NCI-H345 (cell line): ENCODE results near the gene GH2.
"Not testable (repeated sequence)": the region's sequence is repeated elsewhere in the genome, so short reads cannot be mapped to it uniquely, and the experiment has no call there.

Source experiments
- DNase-seq: peaks from one replicate; lab custom pipeline; 2025; lab: John Stamatoyannopoulos, UW

Gene GH2

DNA sequence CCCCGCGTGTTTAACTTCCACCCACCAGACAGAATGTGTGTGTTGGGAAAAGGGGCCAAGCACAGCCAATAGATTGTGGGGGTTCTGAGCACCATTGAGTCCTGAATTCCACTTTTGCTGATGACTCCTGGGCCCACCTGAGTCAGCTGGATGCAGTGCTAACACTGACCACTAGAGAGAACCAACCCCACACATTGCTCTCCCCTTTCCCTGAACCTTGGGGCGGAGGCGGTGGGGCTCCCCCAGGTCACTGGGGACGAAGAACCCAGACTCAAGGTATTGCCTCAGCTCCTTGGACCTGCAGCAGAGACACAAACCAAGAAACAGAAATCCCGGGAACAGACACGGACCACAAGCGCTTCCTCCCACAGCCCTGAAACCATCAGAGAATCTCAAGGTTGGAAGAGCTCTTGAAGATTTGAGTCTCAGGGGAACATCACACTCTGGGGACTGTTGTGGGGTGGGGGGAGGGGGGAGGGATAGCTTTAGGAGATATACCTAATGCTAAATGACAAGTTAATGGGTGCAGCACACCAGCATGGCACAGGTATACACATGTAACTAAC is 7.6 kb downstream of the GH2 start:
- DNase-seq = not testable (repeated sequence)

- DNase-seq = not testable (repeated sequence)
Observed at GRCh38 chr17:63873577-63873976, 8.2 kb downstream of the GH2 start, which contains the start of gene CSH2. Gene CSH2, minus strand, starts transcription at chr17:63873677. Its CDS starts 63 bp downstream, at chr17:63873614.

GRCh38 chr17:63871646-63872365 is 9.9 kb downstream of the GH2 start:
- not testable (repeated sequence) for DNase-seq

- not testable (repeated sequence) for DNase-seq
Observed at GRCh38 chr17:63870292-63870665, 11.5 kb downstream of the GH2 start.

GRCh38 chr17:63869491-63870291 is 12.1 kb downstream of the GH2 start:
- not testable (repeated sequence) for DNase-seq

DNA sequence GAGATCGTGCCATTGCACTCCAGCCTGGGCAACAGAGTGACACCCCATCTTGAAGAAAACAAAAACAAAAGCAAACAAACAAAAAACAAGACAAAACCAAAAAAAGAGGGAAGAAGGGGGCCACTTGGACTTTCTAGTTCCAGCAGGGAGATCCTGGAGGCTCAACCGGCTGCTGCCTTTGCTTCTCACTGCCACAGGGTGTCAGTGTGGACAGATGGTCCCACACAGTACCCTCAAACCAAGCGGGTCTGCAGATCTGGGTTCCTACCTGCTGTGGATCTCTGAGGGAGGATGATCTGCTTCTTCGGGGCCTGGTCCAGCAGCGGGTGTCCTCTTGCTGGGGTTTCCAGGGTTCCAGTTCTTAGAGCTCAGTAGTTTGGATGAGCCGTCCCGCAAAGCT is 15.1 kb downstream of the GH2 start:
- DNase-seq = not testable (repeated sequence)

DNA sequence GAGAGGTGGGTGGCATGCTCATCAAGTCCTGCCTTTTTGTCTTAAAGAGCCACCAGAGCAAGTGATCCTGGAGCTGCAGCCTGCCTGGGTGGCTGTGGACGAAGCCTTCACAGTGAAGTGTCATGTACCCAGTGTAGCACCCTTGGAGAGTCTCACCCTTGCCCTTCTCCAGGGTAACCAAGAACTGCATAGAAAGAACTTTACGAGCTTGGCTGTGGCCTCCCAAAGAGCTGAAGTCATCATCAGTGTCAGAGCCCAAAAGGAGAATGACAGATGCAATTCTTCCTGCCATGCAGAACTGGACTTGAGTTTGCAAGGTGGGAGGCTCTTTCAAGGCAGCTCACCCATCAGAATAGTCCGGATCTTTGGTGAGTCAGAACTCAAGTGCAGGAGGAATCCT is 22.5 kb downstream of the GH2 start:
- DNase-seq = no peak

DNA sequence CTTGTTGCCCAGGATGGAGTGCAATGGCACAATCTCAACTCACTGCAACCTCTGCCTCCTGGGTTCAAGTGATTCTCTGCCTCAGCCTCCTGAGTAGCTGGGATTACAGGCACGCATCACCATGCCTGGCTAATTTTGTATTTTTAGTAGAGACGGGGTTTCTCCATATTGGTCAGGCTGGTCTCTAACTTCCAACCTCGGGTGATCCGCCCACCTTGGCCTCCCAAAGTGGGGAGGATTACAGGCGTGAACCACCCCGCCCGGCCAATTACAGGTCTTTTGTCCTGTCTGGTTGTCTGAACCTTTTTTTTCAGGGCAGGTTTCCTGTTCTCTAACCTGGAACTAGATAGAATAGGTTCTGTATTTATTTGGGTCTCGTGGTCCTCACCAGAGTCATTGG is 25.3 kb downstream of the GH2 start:
- not testable (repeated sequence) for DNase-seq

DNA sequence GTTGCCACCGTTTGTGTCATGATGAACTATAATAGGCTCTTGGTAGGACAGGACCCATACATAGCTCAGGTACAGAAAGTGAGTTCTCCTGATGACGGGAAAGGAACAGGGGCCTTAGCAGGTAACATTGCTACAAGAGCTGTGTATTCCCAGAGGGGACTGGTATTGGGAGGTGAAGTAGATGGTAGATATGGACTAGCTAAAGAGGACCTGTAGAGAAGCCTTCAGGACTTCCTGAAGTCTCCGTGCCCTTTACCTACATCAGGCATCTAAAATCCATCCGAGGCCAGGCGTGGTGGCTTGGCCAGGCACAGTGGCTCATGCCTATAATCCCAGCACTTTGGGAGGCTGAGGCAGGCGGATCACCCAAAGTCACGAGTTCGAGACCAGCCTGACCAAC is 26.6 kb downstream of the GH2 start:
- DNase-seq = no peak

GRCh38 chr17:63854709-63855108 is 27.0 kb downstream of the GH2 start:
- no peak for DNase-seq

- no peak for DNase-seq
Observed at GRCh38 chr17:63853260-63853659, 28.5 kb downstream of the GH2 start.

- DNase-seq = no peak
Observed at GRCh38 chr17:63850401-63850800, 31.3 kb downstream of the GH2 start.

DNA sequence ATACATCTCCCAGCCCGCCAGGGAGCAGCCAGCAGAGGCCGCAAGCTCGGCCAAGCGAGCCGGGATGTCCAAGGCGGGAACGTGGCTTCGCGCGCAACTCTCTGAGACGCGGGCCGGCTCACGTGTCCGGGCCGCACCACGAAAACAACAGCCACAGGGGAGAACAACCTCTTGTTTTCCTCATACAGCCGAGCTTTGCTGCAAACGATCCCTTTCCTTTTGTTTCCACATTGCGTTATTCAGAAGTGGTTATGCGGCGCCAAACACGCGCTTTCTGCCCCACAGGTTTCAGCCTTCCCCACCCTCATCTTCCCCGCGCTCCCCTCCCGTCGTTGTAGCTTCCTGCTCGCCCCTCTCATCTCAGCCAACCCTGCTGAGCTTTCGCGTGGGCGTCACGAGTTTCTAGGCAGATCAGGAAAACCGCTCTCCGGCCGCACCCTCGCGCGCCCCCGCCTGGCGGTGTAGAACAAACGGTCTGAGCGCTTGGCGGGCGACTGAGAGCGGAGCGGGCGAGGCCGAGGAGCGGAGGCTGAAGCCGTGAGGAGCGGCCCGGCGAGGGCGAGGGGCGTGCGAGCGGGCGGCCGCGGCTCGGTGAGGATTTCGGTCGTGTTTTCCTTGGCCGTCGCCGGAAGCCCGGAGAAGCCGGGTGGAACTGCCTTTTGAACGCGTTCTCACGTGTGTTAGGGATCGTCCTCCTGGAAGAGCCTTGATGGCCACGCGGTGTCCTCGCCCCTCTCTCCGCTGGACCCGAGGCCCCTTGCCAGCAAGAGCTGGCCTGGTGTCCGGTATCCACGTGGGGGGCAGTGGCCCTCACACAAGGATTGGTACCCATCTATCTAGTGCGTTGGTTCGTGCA is 32.7 kb downstream of the GH2 start:
- no peak for DNase-seq

- no peak for DNase-seq
Observed at GRCh38 chr17:63847525-63848249, 34.1 kb downstream of the GH2 start.

DNA sequence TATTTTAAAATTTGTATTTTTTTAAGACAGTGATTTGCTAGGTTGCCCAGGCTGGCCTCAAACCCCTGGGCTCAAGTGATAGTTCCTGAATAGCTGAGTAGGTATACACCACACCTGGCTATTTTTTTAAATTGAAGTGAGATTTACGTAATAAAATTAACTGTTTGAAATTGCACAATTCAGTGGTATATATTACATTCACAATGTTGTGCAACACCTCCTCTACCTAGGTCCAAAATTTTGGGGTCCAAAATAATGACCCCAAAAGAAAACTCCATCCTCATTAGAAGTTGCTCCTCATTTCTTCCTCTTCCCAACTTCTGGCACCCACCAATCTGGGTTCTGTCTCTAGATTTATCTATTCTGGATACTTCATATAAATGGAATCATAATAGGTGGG is 36.2 kb downstream of the GH2 start:
- DNase-seq = no peak

- no peak for DNase-seq
Observed at GRCh38 chr17:63843910-63844677, 37.6 kb downstream of the GH2 start.

DNA sequence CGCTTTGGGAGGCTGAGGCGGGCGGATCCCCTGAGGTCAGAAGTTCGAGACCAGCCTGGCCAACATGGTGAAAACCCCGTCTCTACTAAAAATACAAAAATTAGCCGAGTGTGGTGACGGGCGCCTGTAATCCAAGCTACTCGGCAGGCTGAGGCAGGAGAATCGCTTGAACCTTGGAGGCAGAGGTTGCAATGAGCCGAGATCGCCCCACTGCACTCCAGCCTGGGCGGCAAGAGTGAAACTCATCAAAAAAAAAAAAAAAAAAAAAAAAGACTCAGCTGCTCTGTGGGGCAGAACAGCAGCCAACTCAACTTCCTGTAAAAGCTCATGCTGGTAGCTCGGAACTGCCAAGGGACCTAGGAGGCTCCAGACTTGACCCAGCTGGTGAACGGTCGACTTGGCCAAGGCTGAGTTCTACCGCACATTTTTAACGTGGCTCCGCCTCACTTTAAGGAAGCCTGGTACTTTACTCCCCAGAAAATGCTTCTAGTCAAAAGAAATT is 38.3 kb downstream of the GH2 start:
- not testable (repeated sequence) for DNase-seq

- DNase-seq = peak; percentile 98
Observed at GRCh38 chr17:63842540-63843386, 39.0 kb downstream of the GH2 start, which contains the start of gene SMARCD2. Gene SMARCD2, minus strand, starts transcription at chr17:63842685. Its CDS starts 11 bp downstream, at chr17:63842674.

DNA sequence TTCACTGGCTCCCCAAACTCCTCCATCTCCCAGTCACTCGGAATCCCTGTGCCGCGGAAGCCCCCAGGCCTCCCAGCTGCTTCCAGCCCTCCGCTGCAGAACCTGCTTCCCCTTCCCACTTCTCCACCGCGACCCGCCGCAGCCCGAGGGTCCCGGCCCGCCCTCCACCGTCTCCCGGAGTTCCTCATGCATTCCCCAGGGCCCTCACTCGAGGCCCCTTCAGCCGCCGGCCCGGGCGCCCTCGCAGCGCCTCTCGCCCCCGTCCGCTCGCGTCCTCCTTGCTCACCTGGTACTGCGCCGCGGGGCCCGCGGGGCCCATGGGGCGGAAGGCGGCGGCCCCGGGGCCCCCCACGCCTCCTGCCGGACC is 39.6 kb downstream of the GH2 start:
- peak; percentile 45 for DNase-seq
